Heart right ventricle (tissue), 16 donors: ENCODE results near the gene BSND. TPM values are rescaled to one million over a fixed set of nuclear protein-coding genes. Genes with fewer than 3 reads are reported as not detected.

ENCODE experiments used
- ATAC-seq, 8 donors: fragments of 200-7000 bp; cut with Tn5 transposase; one replicate each; pipeline ENCODE4 v1.9.1; 2020; ENCODE audit warnings: mild to moderate bottlenecking in 8 of 8, moderate library complexity in 8 of 8, moderate number of reproducible peaks in 1 of 8
- DNase-seq, 2 donors: peaks; one replicate each; pipeline ENCODE4 v3.0.0-alpha.2; 2020
- H3K27ac ChIP-seq, 10 donors: fragments of 200-600 bp; sonication (generic) in 2 of 10; one replicate each; pipeline versions ENCODE4 v1.5.0 to v1.8.0; 2020 to 2022; ENCODE audit warnings: mild to moderate bottlenecking in 3 of 10
- H3K27me3 ChIP-seq, 7 donors: fragments of 200-600 bp; one replicate each; pipeline ENCODE4 v1.8.0; 2021 to 2022; ENCODE audit warnings: mild to moderate bottlenecking in 2 of 7
- H3K36me3 ChIP-seq, 9 donors: fragments of 200-600 bp; sonication (generic) in 1 of 9; one replicate each; pipeline versions ENCODE4 v1.5.0 to v1.8.0; 2020 to 2022; ENCODE audit warnings: mild to moderate bottlenecking in 2 of 9
- H3K4me1 ChIP-seq, 9 donors: fragments of 200-600 bp; sonication (generic) in 1 of 9; one replicate each; pipeline versions ENCODE4 v1.5.0 to v1.8.0; 2020 to 2022; ENCODE audit warnings: mild to moderate bottlenecking in 4 of 9
- H3K4me3 ChIP-seq, 10 donors: fragments of 200-600 bp; sonication (generic) in 2 of 10; one replicate each; pipeline versions ENCODE4 v1.5.0 to v1.8.0; 2020 to 2022; ENCODE audit warnings: mild to moderate bottlenecking in 7 of 10, moderate library complexity in 2 of 10
- H3K9me3 ChIP-seq, 11 donors: fragments of 200-600 bp in 10 of 11; sonication (generic) in 2 of 11; one replicate each; pipeline versions ENCODE4 v1.5.0 to v1.8.0; 2013 to 2022; ENCODE audit warnings: mild to moderate bottlenecking in 2 of 11, control low read depth in 1 of 11, moderate library complexity in 1 of 11
- WGBS, 2 donors: extraction: QIAGEN DNeasy Blood & Tissue Kit; methylation state at CpG; one replicate each; pipeline ENCODE4 v1.1.7; 2013; ENCODE audit warnings: inconsistent platforms in 1 of 2; 5-methylcytosine and 5-hydroxymethylcytosine counted together
- intact Hi-C, 10 donors: fragments of 100-400 bp; cut with DNase I; formaldehyde crosslinking; loops; one replicate each; pipeline versions ENCODE4 v1.11.1 to v1.14.2; 2022
- polyA plus RNA-seq, 2 donors: library from polyadenylated mRNA; stranded (reverse); fragments of 200-250 nt; gene quantifications; one replicate each; pipeline ENCODE4 v1.2.3, GENCODE V29; 2013
- total RNA-seq, 10 donors: library from RNA; stranded (reverse); fragmentation: NEBNext Ultra II Directional in 3 of 10; extraction: Animal tissue kit (Norgen Biotek cat#: 25700) in 3 of 10; gene quantifications; one replicate each; pipeline versions ENCODE4 v1.2.1 to v1.2.4, GENCODE V29; 2021 to 2023
- TF ChIP-seq, protein P1 (sequence below), 9 donors: fragments of 200-600 bp; sonication (generic) in 2 of 9; IDR thresholded peaks; one replicate each; pipeline versions ENCODE4 v1.5.0 to v1.8.0; 2021 to 2022; ENCODE audit warnings: antibody characterized with exemption in 9 of 9, mild to moderate bottlenecking in 5 of 9, moderate library complexity in 1 of 9
- donor health status: Arrhythmogenic right ventricular cardiomyopathy.
- donor health status: ischemic (EF 13 %, LVEDD 7.1; RV severe dilation, severe dysfunction).
- donor health status: healthy with polysubstance abuse.
- donor health status: DM: no; HTN: yes; CAD: no.
- donor health status: DM: no; HTN: no; CAD: no.
- donor health status: ischemic (EF 25% LVEDD 6.9; RV normal size, moderate dysfunction).
- donor health status: ischemic (EF 25% LVEDD 5.7; RV mildly dilated, moderate dysfunction).
- donor health status: healthy.
- donor health status: DM: yes; HTN: yes; CAD: no.
- donor health status: Ischemic cardiomyopathy.
- donor health status: ischemic (EF 35%, LVEDD 5.7; RV mildly dilated, moderate dysfunction).
- donor health status: nonischemic (EF 11% LVEDD 7.7; RV severe dilation, severe dysfunction).
- donor health status: DM: yes; HTN: yes; CAD: no.
- donor health status: PGD.
- donor health status: ischemic (EF 29% LVEDD 5.4; RV normal size, mild dysfunction).
- donor health status: nonischemic (EF 23%, LVEDD 6.1; RV moderate dilation, normal function).

The BSND gene
- total and polyA plus RNA-seq, 12 donors: not detected

DNA sequence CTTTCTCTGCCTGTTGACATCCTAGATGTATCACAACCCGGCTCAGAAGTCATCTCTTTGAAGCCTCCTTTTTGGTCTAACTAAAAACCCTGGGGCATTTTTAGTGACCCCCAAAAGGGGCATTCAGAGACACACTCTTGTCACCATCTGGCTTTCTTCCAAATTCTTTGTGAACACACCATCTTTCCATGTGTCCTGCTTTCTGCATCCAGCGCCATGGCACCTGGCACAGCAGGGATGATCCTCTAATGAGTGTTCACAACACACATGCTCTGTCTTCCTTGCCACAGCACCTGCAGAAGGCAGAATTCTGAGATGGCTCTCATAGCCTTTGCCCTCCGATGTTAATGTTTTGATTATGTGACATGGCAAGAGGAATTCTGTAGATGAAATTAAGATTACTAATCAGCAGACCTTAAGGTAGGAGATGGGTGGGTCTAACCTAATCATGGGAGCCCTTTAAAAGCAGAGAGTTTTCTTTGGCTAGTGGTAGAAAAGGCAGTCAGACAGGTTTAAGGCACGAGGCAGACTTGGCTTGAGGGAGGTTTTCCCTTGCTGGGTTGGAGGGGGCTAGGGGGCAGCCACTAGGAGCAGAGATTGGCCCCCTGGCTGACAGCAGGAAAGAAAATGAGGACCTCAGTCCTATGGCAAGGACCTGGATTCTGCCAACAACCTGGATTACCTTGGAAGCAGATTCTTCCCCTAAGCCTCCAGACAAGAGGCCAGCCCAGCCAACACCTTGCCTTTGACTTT lies 23.2 kb upstream of the BSND start:
- Histone ChIP-seq H3K36me3 (no peaks in the 10 kb centered on the region), H3K9me3 (no peaks in the 10 kb centered on the region), H3K4me1 (peaks cover 0 to 10% (median 5%) of the 10 kb centered on the region in 9 donors), H3K4me3 (no peak overlapping the region), H3K27ac (no peak overlapping the region), H3K27me3 (peaks cover 0 to 33% (median 15%) of the 10 kb centered on the region in 7 donors)
- ATAC-seq: no peak
- intact Hi-C loops: no loop called here
- TF ChIP-seq, protein P1, sequence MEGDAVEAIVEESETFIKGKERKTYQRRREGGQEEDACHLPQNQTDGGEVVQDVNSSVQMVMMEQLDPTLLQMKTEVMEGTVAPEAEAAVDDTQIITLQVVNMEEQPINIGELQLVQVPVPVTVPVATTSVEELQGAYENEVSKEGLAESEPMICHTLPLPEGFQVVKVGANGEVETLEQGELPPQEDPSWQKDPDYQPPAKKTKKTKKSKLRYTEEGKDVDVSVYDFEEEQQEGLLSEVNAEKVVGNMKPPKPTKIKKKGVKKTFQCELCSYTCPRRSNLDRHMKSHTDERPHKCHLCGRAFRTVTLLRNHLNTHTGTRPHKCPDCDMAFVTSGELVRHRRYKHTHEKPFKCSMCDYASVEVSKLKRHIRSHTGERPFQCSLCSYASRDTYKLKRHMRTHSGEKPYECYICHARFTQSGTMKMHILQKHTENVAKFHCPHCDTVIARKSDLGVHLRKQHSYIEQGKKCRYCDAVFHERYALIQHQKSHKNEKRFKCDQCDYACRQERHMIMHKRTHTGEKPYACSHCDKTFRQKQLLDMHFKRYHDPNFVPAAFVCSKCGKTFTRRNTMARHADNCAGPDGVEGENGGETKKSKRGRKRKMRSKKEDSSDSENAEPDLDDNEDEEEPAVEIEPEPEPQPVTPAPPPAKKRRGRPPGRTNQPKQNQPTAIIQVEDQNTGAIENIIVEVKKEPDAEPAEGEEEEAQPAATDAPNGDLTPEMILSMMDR (IDR thresholded peaks at IDR 0.05): no peak
- 82 to 87% methylated on average over 4 of the region's 4 CpGs for WGBS, 2 donors
- DNase-seq: no peak

GRCh38 chr1:54976747-54977146 lies 22.0 kb upstream of the BSND start:
- H3K4me3 ChIP-seq: no peak overlapping the region
- H3K27me3 ChIP-seq: peaks cover 0 to 45% (median 27%) of the 10 kb centered on the region in 7 donors
- DNase-seq: no peak
- no peak overlapping the region for H3K27ac ChIP-seq
- ATAC-seq: no peak
- TF ChIP-seq, protein P1 (IDR thresholded peaks at IDR 0.05): no peak
- 78 to 88% methylated on average over 6 of the region's 6 CpGs for WGBS, 2 donors
- peaks cover 0 to 10% (median 5%) of the 10 kb centered on the region in 9 donors for H3K4me1 ChIP-seq
- no peaks in the 10 kb centered on the region for H3K9me3 ChIP-seq
- intact Hi-C loops: no loop called here
- no peaks in the 10 kb centered on the region for H3K36me3 ChIP-seq

DNA sequence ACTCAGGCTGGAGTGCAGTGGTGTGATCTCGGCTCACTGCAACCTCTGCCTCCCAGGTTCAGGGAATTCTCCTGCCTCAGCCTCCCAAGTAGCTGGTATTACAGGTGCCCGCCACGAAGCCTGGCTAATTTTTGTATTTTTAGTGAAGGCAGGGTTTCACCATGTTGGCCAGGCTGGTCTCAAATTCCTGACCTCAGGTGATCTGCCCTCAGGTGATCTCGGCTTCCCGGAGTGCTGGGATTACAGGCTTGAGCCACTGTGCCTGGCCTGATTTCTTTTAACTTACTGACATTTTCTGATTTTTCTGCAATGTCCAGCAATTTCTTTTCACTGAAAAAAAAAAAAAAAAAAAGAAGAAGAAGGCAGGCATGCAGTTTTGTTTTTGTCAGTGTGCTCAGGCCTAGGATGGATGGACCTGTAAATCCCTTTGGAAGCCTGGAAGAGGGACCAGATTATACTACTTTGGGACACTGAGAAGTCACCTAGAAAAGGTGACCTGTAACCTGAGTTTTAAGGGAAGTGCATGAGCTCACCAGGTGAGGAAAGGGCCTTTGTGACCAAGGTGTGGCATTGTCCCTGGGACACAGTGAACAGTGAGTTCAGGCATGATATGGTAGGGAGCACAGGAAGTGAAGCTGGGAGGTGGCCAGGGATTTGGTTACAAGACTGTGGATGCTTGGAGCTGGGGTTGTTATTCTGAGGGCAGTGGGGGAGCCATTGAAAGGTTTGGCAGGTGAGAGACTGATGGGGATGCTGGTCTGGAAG lies 21.0 kb upstream of the BSND start:
- WGBS, 2 donors: 93 to 96% methylated on average over 5 of the region's 5 CpGs
- Histone ChIP-seq H3K36me3 (no peaks in the 10 kb centered on the region), H3K27me3 (peaks cover 0 to 53% (median 36%) of the 10 kb centered on the region in 7 donors), H3K4me3 (no peak overlapping the region), H3K27ac (no peak overlapping the region), H3K4me1 (peaks cover 0 to 9% (median 5%) of the 10 kb centered on the region in 9 donors), H3K9me3 (no peaks in the 10 kb centered on the region)
- TF ChIP-seq, protein P1 (IDR thresholded peaks at IDR 0.05): no peak
- intact Hi-C loops: no loop called here
- no peak for DNase-seq
- ATAC-seq: no peak

DNA sequence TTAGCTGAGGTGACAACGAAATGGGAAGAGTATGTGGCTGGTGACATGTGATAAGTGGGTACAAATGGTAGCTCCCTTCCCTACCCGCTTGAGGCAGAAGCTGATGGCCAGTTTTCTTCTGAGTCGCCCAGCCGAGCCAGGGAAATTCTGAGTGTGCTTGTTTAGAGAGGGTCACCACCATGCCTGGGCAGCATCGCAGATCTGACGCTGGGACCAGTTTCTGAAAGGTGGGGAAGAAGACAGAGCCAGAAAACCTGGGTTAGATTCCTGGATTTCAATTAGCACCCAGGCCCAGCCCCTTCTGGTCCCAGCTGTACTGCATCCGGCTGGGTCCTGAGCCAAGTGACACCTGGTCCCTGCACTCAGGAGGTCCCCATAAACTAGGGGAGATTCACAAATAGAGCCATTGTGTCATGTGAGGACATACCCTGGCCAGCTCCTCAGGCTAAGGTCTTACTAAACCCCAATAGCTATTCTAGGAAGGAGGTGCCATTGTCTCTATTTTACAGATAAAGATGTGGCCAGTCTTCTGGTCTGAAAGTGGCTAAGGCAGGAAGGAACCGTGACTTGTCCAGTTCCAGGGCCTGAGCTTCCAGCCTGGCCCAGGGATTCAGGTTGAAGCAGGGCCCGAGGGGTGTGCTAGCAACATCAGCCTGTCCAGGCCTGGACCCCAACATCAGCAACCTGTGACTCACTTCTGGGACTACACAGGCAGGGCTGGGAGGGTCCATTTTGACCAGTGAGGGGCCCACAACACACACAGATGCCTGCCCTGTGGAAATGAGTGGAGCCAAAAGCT lies 20.0 kb upstream of the BSND start:
- H3K4me3 ChIP-seq: no peak overlapping the region
- no peaks in the 10 kb centered on the region for H3K9me3 ChIP-seq
- peaks cover 0 to 9% (median 5%) of the 10 kb centered on the region in 9 donors for H3K4me1 ChIP-seq
- no peaks in the 10 kb centered on the region for H3K36me3 ChIP-seq
- ATAC-seq: no peak
- WGBS, 2 donors: 90 to 91% methylated on average over 9 of the region's 9 CpGs
- intact Hi-C loops: no loop called here
- TF ChIP-seq, protein P1 (IDR thresholded peaks at IDR 0.05): no peak
- H3K27ac ChIP-seq: no peak overlapping the region
- peaks cover 0 to 46% (median 41%) of the 10 kb centered on the region in 7 donors for H3K27me3 ChIP-seq
- DNase-seq: no peak
